DND-41 (cell line): ENCODE measurements around the gene OPHN1.

Experiments
- ATAC-seq: fragments of 200-7000 bp; cut with Tn5 transposase; 3 replicates; pipeline ENCODE4 v1.9.1; 2021; ENCODE audit warnings: low read depth; ENCODE audit not compliant: insufficient read depth
- DNase-seq: peaks from one replicate; pipeline ENCODE4 v3.0.0-alpha.2; 2020
- H2AFZ ChIP-seq: 2 replicates; pipeline ENCODE4 v1.6.0; 2012; ENCODE audit warnings: low read depth, low read length
- H3K27ac ChIP-seq: 2 replicates; pipeline ENCODE4 v1.5.1; 2012; ENCODE audit warnings: low read length, inconsistent platforms
- H3K27me3 ChIP-seq: fragments of 200-600 bp; sonication (generic); 2 replicates; pipeline ENCODE4 v1.6.0; 2012; ENCODE audit warnings: low read length, mild to moderate bottlenecking, inconsistent platforms; ENCODE audit not compliant: insufficient read depth, poor library complexity
- H3K36me3 ChIP-seq: 2 replicates; pipeline ENCODE4 v1.5.1; 2012; ENCODE audit warnings: low read length, inconsistent platforms; ENCODE audit not compliant: insufficient read depth
- H3K4me1 ChIP-seq: 2 replicates; pipeline ENCODE4 v1.5.1; 2012; ENCODE audit warnings: mild to moderate bottlenecking, low read length; ENCODE audit not compliant: insufficient read depth
- H3K4me2 ChIP-seq: 2 replicates; pipeline ENCODE4 v1.6.0; 2012; ENCODE audit warnings: mild to moderate bottlenecking, moderate library complexity, low read length, inconsistent platforms; ENCODE audit not compliant: insufficient read depth
- H3K4me3 ChIP-seq, 2 experiments: fragments of 200-600 bp in 1 of 2; shearing (Covaris generic) in 1 of 2; 2 replicates each; pipeline ENCODE4 v1.5.1; 2012 to 2016; ENCODE audit warnings: inconsistent platforms in 2 of 2, low read length in 2 of 2, mild to moderate bottlenecking in 2 of 2, low read depth in 1 of 2, moderate library complexity in 1 of 2
- H3K79me2 ChIP-seq: 2 replicates; pipeline ENCODE4 v1.6.0; 2012; ENCODE audit warnings: low read length, inconsistent platforms; ENCODE audit not compliant: insufficient read depth
- H3K9ac ChIP-seq: 2 replicates; pipeline ENCODE4 v1.6.0; 2012; ENCODE audit warnings: low read depth, mild to moderate bottlenecking, inconsistent platforms, low read length, moderate library complexity
- H3K9me3 ChIP-seq: 2 replicates; pipeline ENCODE4 v1.5.1; 2012; ENCODE audit warnings: low read length, moderate library complexity, mild to moderate bottlenecking, inconsistent platforms; ENCODE audit not compliant: insufficient read depth, severe bottlenecking
- H4K20me1 ChIP-seq: 2 replicates; pipeline ENCODE4 v1.6.0; 2012; ENCODE audit warnings: low read length; ENCODE audit not compliant: insufficient read depth
- EZH2 ChIP-seq: IDR thresholded peaks from 3 replicates; pipeline ENCODE4 v1.6.1; 2012; ENCODE audit warnings: borderline replicate concordance, low read depth, mild to moderate bottlenecking, moderate library complexity, low read length, inconsistent platforms; ENCODE audit not compliant: severe bottlenecking
- TF ChIP-seq, protein P1 (sequence below): IDR thresholded peaks from 2 replicates; pipeline ENCODE4 v1.5.1; 2012; ENCODE audit warnings: borderline replicate concordance, low read length, moderate library complexity, mild to moderate bottlenecking; ENCODE audit not compliant: poor library complexity, severe bottlenecking; ENCODE audit errors: extremely low read depth

OPHN1 gene

GRCh38 chrX:68180579-68180978 lies 252.7 kb downstream of the OPHN1 start:
- Histone ChIP-seq H3K27me3 (no peaks in the 10 kb centered on the region), H3K4me3 (no peak overlapping the region), H3K79me2 (no peaks in the 10 kb centered on the region), H3K36me3 (no peaks in the 10 kb centered on the region), H3K4me1 (no peaks in the 10 kb centered on the region), H3K9me3 (no peaks in the 10 kb centered on the region), H2AFZ (no peak overlapping the region), H3K4me2 (no peak overlapping the region), H4K20me1 (no peaks in the 10 kb centered on the region), H3K9ac (no peak overlapping the region), H3K27ac (no peak overlapping the region)
- DNase-seq (no peak), ATAC-seq (no peak; the same call in 2 of the 3 replicates)
- TF ChIP-seq, protein P1, sequence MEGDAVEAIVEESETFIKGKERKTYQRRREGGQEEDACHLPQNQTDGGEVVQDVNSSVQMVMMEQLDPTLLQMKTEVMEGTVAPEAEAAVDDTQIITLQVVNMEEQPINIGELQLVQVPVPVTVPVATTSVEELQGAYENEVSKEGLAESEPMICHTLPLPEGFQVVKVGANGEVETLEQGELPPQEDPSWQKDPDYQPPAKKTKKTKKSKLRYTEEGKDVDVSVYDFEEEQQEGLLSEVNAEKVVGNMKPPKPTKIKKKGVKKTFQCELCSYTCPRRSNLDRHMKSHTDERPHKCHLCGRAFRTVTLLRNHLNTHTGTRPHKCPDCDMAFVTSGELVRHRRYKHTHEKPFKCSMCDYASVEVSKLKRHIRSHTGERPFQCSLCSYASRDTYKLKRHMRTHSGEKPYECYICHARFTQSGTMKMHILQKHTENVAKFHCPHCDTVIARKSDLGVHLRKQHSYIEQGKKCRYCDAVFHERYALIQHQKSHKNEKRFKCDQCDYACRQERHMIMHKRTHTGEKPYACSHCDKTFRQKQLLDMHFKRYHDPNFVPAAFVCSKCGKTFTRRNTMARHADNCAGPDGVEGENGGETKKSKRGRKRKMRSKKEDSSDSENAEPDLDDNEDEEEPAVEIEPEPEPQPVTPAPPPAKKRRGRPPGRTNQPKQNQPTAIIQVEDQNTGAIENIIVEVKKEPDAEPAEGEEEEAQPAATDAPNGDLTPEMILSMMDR, result no peak
- TF ChIP-seq EZH2, result no peak

DNA sequence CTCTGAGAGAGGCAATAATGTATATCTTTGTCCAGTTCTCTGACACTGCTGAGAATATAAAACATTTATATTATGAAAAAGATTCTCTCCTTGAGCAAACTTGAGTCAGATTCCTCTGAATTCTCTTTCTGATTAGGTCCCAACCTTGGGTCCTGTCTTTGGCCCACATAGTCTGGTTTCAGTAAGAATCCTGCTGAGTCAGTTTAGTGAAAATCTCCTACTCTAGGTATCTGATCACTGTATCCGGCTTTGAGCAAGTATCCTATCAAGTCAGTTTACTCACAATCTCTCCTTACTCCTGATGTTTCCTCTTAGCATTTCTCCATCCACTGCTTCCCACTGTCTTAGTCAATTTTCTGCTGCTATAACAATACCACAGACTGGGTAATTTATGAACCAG lies 253.9 kb downstream of the OPHN1 start:
- Histone ChIP-seq H4K20me1 (no peaks in the 10 kb centered on the region), H3K27ac (no peak overlapping the region), H2AFZ (no peak overlapping the region), H3K27me3 (no peaks in the 10 kb centered on the region), H3K9ac (no peak overlapping the region), H3K4me1 (no peaks in the 10 kb centered on the region), H3K36me3 (no peaks in the 10 kb centered on the region), H3K9me3 (no peaks in the 10 kb centered on the region), H3K79me2 (no peaks in the 10 kb centered on the region), H3K4me3 (no peak overlapping the region), H3K4me2 (no peak overlapping the region)
- DNase-seq (no peak), ATAC-seq (no peak)
- no peak for TF ChIP-seq EZH2
- TF ChIP-seq, protein P1, result no peak

DNA sequence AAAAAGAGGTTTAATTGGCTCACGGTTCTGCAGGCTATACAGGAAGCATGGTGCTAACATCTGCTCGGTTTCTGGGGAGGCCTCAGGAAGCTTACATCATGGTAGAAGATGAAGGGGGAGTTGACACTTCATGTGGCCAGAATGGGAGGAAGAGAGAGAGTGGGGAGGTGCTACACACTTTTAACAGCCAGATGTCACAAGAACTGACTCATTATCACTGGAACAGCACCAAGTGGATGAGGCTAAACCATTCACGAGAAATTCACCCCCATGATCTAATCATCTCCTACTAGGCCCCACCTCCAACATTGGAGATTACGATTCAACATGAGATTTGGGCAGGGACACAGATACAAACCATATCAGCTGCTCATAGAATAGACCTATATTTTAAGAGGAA lies 255.8 kb downstream of the OPHN1 start:
- Histone ChIP-seq H3K4me2 (no peak overlapping the region), H3K4me3 (no peak overlapping the region), H3K36me3 (no peaks in the 10 kb centered on the region), H3K9me3 (no peaks in the 10 kb centered on the region), H3K4me1 (no peaks in the 10 kb centered on the region), H3K79me2 (no peaks in the 10 kb centered on the region), H4K20me1 (no peaks in the 10 kb centered on the region), H3K9ac (no peak overlapping the region), H3K27me3 (no peaks in the 10 kb centered on the region), H3K27ac (no peak overlapping the region), H2AFZ (no peak overlapping the region)
- TF ChIP-seq EZH2, result no peak
- TF ChIP-seq, protein P1, result no peak
- no peak for ATAC-seq
- no peak for DNase-seq

GRCh38 chrX:68175562-68175961 lies 257.7 kb downstream of the OPHN1 start:
- H4K20me1 ChIP-seq, result no peaks in the 10 kb centered on the region
- no peak overlapping the region for H2AFZ ChIP-seq
- TF ChIP-seq EZH2, result no peak
- TF ChIP-seq, protein P1, result no peak
- H3K9me3 ChIP-seq, result no peaks in the 10 kb centered on the region
- no peak for ATAC-seq
- H3K4me3 ChIP-seq, result no peak overlapping the region
- no peak overlapping the region for H3K27ac ChIP-seq
- no peaks in the 10 kb centered on the region for H3K79me2 ChIP-seq
- H3K36me3 ChIP-seq, result no peaks in the 10 kb centered on the region
- DNase-seq, result no peak
- H3K27me3 ChIP-seq, result no peaks in the 10 kb centered on the region
- H3K4me2 ChIP-seq, result no peak overlapping the region
- H3K4me1 ChIP-seq, result no peaks in the 10 kb centered on the region
- H3K9ac ChIP-seq, result no peak overlapping the region
